Panc1 (cell line): Measurements from ENCODE around the gene TIMMDC1. TPM values are rescaled to one million over a fixed set of nuclear protein-coding genes. Genes with fewer than 3 reads are reported as not detected.

Experiments
- ATAC-seq: fragments of 200-7000 bp; cut with Tn5 transposase; 2 replicates; pipeline ENCODE4 v1.9.1; 2020; ENCODE audit warnings: mild to moderate bottlenecking, moderate library complexity
- BruUV-seq: library from RNA; stranded (reverse); fragments of 400-500 nt; replicated peaks from 2 replicates; lab custom pipeline; 2021; lab: Mats Ljungman, UMichigan
- CTCF ChIA-PET: fragments of 300-600 bp; sonication (Branson Sonifier 250); formaldehyde crosslinking; loops from one replicate; lab custom pipeline; 2022; ENCODE audit warnings: antibody characterized with exemption; lab: Charles Lee
- POLR2A ChIA-PET: fragments of 300-600 bp; sonication (Branson Sonifier 250); formaldehyde crosslinking; loops from one replicate; lab custom pipeline; 2022; ENCODE audit warnings: antibody characterized with exemption; lab: Charles Lee
- DNase-seq: peaks from one replicate; pipeline ENCODE4 v3.0.0-alpha.2; 2010; ENCODE audit warnings: low read depth, low spot score
- H3K27ac ChIP-seq: 2 replicates; pipeline ENCODE4 v1.5.1; 2011; ENCODE audit warnings: mild to moderate bottlenecking, low read length, inconsistent platforms
- H3K27me3 ChIP-seq: fragments of 200-500 bp; sonication (Bioruptor generic); 2 replicates; pipeline ENCODE4 v1.6.0; 2014; ENCODE audit warnings: low read length, inconsistent platforms; ENCODE audit not compliant: control insufficient read depth, insufficient read depth
- H3K36me3 ChIP-seq: fragments of 200-500 bp; sonication (Bioruptor generic); 2 replicates; pipeline ENCODE4 v1.5.1; 2014; ENCODE audit warnings: inconsistent platforms, mild to moderate bottlenecking, low read length, moderate library complexity; ENCODE audit not compliant: control insufficient read depth, insufficient read depth
- H3K4me1 ChIP-seq: 2 replicates; pipeline ENCODE4 v1.5.1; 2011; ENCODE audit warnings: inconsistent platforms, mild to moderate bottlenecking, low read length, moderate library complexity; ENCODE audit not compliant: control insufficient read depth, insufficient read depth
- H3K4me3 ChIP-seq, 2 experiments: 2 replicates each; pipeline ENCODE4 v1.5.1; 2011 to 2012; ENCODE audit warnings: low read depth in 2 of 2, low read length in 2 of 2, mild to moderate bottlenecking in 2 of 2, inconsistent platforms in 1 of 2, moderate library complexity in 1 of 2
- H3K9me3 ChIP-seq: fragments of 200-500 bp; sonication (Bioruptor generic); 2 replicates; pipeline ENCODE4 v1.5.1; 2014; ENCODE audit warnings: low read depth, mild to moderate bottlenecking, inconsistent platforms, low read length, moderate library complexity; ENCODE audit not compliant: control insufficient read depth, insufficient read depth
- CTCF ChIP-seq: fragments of 450-650 bp; IDR thresholded peaks from 2 replicates; pipeline ENCODE4 v1.5.1; 2017; ENCODE audit warnings: mild to moderate bottlenecking
- POLR2AphosphoS5 ChIP-seq: IDR thresholded peaks from 2 replicates; pipeline ENCODE4 v1.6.1; 2012; ENCODE audit warnings: mild to moderate bottlenecking, low read depth, low read length, moderate library complexity
- REST ChIP-seq, 2 experiments: IDR thresholded peaks; 2 replicates each; pipeline ENCODE4 v1.6.1; 2011 to 2012; ENCODE audit warnings: low read depth in 2 of 2, control low read depth in 1 of 2, low read length in 1 of 2, mild to moderate bottlenecking in 1 of 2, moderate library complexity in 1 of 2; ENCODE audit not compliant: insufficient read depth in 1 of 2
- SIN3A ChIP-seq: IDR thresholded peaks from 2 replicates; pipeline ENCODE4 v1.6.1; 2012; ENCODE audit warnings: low read depth, mild to moderate bottlenecking, low read length, moderate library complexity, borderline replicate concordance; ENCODE audit not compliant: insufficient read depth
- TCF7L2 ChIP-seq: IDR thresholded peaks from 2 replicates; pipeline ENCODE4 v1.6.1; 2011; ENCODE audit warnings: mild to moderate bottlenecking, low read depth, low read length, inconsistent platforms
- in situ Hi-C: cut with HindIII; loops from 2 replicates; pipeline ENCODE4 v1.10.0; 2016; ENCODE audit warnings: low sequenced_read_pairs, low pct_unique_long_range_greater_than_20kb
- intact Hi-C: fragments of 100-400 bp; cut with micrococcal nuclease; formaldehyde crosslinking; loops from one replicate; pipeline ENCODE4 v1.10.0; 2022; ENCODE audit not compliant: unreplicated experiment
- total RNA-seq: library from RNA; stranded (reverse); gene quantifications from one replicate; pipeline ENCODE4 v1.2.1, GENCODE V29; 2021; ENCODE audit not compliant: unreplicated experiment

TIMMDC1 gene
- total RNA-seq, 1 experiment from 2014 or later = 170 TPM

- no peak for TF ChIP-seq CTCF
- TF ChIP-seq POLR2AphosphoS5 = no peak
- TF ChIP-seq SIN3A = no peak
- TF ChIP-seq REST (IDR thresholded peaks at IDR 0.05; ENCODE audit: insufficient read depth in 1 of 2, low read depth in 2 of 2, low read length in 1 of 2) = no peak
- no peak for TF ChIP-seq TCF7L2
- Histone ChIP-seq H3K4me3 (no peak overlapping the region), H3K27ac (no peak overlapping the region), H3K36me3 (peaks cover 22% of the 10 kb centered on the region), H3K27me3 (no peaks in the 10 kb centered on the region), H3K9me3 (no peaks in the 10 kb centered on the region), H3K4me1 (no peaks in the 10 kb centered on the region; the same call in 1 of the 2 replicates)
- DNase-seq (no peak), ATAC-seq (no peak)
- intact Hi-C loops (no loop called here), in situ Hi-C loops (no loop called here)
- ChIA-PET CTCF (no interaction called here), POLR2A (no interaction called here)
- no TSS peak for BruUV-seq
Measured at GRCh38 chr3:119507404-119507803, 9.1 kb downstream of the TIMMDC1 start.

DNA sequence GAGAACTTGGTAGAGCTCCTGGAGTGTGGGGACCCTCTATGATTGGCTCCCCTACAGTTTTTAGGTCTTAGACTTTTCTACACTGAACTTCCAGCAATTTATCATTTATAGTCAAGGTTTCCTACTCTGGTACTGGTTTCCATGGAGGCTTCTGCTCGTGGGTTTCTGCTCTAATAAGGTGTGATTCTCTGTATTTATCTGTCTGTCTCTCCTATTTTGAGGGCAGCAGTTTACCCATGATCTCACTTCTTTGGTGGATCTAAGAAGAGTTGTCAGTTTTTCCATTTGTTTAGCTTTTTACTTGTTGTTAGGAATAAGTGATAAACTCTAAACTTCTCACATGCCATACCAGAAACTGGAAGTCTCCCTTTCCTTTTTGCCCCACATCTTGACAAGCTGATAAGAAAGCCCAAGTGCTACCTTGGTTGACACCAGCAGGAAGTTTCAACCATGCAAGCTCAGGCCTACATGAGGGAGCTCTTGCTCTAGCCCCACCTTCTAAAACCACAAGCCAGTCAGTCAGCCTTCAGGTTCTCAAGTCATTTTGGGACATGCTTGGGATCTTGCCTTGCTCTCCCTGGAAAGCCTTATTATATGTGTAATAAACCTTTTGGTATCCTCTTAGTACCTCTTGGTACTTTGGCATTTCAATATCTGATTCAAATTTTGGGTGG, 10.0 kb downstream of the TIMMDC1 start:
- ATAC-seq = no peak
- Histone ChIP-seq H3K27me3 (no peaks in the 10 kb centered on the region), H3K36me3 (peaks cover 20% of the 10 kb centered on the region), H3K4me3 (no peak overlapping the region), H3K9me3 (no peaks in the 10 kb centered on the region), H3K27ac (no peak overlapping the region), H3K4me1 (no peaks in the 10 kb centered on the region; the same call in 1 of the 2 replicates)
- CTCF ChIA-PET = no interaction called here
- TF ChIP-seq SIN3A = no peak
- TF ChIP-seq TCF7L2 = no peak
- no peak for TF ChIP-seq POLR2AphosphoS5
- TF ChIP-seq CTCF = no peak
- no peak for TF ChIP-seq REST (IDR thresholded peaks at IDR 0.05; ENCODE audit: insufficient read depth in 1 of 2, low read depth in 2 of 2, low read length in 1 of 2)
- in situ Hi-C loops (no loop called here), intact Hi-C loops (no loop called here)
- no peak for DNase-seq
- POLR2A ChIA-PET = no interaction called here
- no TSS peak for BruUV-seq
